ENCODE results near the gene PEMT.

PEMT gene

DNA sequence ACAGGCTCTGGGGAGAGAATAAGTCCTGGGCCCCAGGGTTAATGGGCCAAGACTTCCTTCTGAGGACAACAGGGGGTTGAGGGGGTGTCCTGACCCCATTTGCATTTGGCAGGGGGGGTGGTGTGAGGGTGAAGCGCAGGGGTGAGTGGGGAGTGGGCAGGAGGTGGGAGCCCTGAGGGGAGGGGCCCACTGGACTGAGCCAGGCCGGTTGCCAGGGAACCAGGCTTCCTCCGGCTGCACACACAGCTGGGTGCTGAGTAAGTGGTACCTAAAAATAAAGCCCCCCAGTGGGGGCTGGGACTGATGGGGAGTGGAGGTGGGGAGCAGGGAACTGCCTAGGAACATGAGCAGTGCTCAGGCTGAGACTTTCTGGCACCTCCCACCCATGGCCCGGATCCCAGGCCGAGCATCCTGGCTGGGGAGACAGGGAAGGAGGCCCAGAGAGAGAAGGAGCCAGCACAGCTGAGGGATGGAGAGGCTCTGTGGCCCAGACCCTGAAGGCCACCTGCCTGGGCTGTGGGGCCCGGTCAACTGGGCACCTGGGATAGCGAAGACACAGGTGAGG lies 87.9 kb downstream of the PEMT start:
- DNase-seq (ENCODE audit: low read depth in 2 of 2) = no peak

DNA sequence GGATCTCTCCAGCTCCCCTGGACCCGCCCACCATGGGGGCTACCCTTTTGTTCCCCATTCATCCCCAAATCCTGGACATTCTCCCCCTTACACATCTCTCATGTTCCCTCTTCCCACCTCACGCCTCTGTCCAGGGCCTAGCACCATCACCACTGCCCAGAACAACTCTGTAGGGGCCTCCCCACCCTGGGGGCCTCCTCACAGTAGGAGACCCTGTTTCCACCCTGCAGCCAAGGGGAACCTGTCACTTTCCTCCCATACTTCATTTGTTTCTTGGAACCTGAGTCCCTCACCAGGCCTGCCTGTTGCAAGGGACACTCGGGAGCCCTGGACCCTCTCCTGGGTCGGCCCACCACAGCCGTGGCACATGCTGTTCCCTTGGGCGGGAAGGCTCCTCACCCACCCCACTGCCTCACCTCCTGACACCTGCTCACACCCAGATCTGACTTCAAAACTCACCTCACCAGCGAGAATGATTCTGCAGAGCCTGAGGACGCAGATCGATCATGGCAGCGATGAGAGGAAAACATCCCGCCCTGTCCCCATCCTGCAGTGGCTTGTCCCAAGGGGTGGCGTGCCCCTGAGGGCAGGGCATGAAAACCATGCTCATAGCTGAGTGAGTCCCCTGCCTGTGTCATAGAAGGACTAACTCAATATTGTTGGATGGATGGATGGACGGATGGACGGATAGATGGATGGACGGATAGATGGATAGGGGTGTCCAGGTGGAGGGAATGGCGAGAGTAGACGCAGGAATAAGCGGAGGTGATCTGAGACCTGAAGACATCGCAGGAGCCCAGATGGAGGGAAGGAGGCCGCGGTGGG lies 88.6 kb downstream of the PEMT start:
- no peak for DNase-seq (ENCODE audit: low read depth in 2 of 2)

DNA sequence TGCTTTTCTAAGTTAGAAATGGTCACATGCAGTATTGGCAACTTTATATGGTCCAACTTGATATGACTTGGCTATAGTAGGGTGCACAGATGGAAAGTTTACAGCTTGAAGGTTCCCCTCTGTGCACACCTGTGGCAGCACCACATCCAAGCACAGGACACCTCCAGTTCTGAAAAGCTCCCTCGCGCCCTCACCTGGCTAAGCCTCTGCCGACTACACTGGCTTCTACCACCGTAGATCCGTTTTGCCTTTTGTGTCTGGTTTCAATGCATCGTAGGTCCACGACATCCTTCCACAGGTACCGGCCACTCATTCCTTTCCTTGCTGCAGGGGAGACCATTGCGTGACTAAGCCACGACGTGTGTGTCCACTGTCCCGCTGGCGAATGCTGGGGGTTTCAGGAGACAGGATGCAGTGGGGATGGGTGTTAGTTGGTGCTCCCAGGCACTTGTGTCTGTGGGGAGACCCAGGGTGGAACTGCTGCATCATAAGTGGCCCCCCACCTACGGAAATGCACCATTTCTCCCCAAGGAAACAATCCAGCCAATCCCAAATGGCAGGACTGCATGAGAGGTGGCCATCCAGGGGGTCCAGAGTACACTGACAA lies 90.4 kb downstream of the PEMT start:
- DNase-seq (ENCODE audit: low read depth in 2 of 2) = no peak

DNA sequence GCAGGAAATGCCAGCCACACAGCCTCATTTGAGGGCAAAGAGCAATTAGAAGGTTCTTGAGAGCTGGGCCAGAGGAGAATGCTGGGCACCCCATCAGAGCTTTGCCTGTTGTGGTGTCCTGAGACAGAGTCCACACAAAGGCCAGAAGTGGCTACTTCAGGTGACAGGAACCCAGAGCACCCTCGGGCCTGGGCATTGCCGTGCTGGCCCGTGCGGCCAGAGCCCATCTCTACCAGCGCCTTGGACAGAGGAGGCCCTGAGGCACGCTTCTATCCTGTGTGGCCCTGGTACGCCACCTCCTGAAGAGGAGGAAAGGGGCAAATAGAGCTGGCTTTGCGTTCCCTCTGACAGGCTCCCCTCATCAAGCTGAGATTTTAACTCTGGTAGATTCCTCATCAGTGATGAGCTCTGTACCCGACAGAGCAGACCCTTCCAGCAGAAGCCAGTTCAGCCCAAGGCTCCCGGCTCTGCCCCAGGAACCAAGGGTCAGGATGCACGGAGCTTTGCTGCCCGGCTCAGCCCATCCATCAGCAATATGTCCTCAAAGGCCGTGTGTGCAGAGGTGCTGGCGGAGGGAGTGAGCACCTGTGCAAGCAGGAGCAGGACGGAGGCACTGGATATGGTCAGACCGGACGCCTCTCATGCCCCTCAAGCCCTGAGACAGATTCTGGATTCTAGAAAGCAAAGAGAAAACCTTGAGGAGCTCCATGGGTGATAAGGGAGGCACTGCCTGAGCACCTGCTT lies 91.9 kb downstream of the PEMT start:
- no peak for DNase-seq (ENCODE audit: low read depth in 2 of 2)

DNA sequence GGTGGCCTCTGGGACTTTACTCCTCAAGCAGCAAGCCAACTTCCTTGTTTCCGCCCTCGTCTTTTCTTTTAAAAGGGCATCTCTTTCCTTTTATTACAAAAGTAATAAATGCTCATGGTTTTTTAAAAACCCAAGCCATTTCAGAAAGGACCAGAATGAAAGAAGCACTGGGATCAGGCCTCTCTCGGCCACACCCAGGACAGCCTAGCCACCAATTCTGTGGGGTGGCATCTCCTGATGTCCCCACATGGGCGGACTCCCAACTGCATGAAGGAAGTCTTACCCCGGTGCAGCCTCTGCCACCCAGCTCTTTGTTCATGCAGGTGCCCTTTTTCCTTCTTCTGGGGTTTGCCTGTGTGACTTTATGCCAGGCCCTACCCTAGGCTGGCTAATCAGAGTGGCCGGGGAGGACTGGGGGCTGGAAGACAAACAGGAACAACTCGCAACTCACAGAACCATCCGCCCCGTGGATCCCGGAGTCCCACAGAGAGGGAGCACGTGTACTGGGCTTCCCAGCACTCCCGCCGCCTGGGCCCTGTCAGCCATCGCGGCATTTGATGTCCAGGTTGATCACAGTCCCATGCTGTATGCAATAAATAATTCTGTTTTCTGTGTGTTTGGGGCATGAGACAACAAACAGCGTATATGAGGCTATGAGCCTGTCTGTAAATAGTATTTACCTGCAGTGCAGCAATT lies 92.8 kb downstream of the PEMT start:
- no peak for DNase-seq (ENCODE audit: low read depth in 2 of 2)

DNA sequence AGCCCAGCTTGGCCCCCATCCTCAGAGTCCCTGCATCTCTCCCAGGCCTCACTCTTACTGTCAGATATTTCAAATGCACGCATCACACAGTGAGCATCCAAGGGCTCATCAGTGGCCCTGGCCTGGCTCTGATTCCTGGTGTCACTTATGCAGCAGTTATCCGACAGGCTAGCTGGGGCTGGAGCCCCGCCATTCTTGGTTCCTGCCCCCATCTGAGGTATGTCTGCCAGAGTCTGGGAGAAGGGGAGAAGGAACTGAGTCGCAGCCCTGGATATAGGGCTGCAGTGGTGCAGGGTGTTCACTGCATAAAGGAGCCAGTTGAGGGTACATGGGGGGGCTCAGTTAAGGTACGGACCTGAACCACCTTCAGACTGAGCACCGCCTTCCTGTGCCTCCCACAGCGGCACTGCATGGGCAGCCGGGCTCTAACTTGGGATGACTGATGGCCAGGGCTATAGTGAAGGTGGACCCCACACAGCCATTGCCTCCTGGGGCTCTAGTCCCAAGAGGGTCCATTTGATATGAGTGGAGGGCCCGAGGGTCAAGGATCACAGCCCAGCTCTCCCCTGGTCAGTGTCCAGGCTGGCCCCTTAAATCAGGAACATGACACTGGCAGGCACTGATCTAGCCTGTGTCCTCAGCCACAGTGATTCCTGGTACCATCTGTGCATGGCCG lies 93.5 kb downstream of the PEMT start:
- no peak for DNase-seq (ENCODE audit: low read depth in 2 of 2)

DNA sequence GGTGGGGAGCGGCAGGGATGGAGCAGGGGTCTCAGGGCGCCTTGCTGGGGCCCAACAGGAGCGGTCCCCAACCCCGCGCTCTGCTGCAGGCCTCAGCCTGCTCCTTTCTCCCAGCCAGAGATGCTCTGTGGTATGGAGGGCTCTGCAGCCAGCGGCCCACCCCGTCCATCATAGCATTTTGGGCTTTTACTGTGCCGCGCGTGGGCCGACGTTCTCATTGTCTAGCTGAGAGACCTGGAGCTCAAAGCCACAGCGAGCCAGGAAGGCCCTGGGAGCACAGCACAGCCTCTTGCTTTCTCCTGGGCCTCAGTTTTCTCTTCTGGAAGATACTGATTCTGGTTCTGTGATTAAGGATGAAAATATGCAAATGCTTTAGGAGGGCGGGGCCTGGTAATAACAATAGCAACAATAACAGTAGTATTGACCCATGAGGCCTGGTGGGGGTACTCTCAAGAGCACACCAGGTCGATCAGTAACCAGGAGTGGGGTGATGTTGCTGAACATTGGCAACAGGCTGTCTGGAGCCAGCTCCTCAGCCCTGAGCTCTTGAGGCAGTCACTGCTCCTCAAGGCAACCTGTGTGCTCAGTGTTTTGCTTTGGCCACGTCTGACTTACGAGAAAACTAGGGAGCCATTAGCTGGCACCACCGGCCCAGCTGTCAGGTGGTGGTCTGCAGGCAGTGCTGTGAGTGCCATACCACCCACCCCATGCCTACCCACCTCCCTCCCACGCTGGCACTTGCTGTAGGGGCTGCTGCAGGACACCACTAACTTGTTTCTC lies 94.3 kb downstream of the PEMT start:
- DNase-seq (ENCODE audit: low read depth in 2 of 2) = no peak

DNA sequence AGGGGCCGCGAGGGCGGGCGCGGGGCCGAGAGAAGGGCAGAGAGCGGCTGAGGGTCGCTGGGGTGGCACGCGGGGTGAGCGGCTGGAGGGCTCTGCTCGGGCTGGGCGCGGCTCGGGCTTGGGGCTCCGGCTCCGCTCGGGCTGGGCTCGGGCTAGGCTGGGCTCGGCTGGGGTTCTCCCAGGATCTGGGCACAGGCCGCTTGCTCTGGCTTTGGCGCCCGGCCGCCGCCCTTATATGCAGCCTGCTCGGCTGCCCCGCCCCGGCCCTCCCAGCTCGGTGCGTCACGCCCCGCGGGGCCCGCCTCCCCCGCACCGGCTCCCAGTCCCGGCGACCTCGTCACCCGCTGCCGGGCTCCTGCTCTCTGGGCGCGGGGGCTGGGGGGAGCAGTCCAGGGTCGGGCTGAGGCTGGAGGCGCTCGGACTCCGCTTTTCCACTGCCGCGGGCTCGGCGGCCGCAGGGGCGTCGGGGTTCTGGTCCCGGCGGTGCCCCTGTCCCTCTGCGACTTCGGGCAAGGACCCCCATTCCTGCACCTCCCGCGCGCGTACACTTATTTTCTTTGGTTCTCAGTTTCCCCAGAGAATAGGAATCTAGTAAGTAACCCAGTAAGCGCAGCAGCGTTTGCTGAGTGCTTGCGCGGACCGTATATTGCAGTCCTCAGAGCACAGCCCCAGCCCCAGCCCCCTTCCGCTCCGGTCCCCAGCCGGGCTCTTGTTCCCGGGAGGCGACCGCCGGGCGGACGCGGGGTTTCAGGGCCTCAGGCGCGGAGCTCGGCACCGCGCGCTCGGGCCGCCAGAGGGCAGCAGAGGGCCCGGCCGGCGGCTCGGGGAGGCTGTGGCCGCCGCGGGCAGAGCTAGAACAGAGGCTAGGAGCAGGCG lies 95.1 kb downstream of the PEMT start, which contains the start of gene RASD1:
RASD1 (minus strand) TSS at position 207 of the 876 bp plus-strand sequence. CDS start 214 bp downstream, outside the sequence.
- DNase-seq (ENCODE audit: low read depth in 2 of 2) = peak; percentile 56 to 80

DNA sequence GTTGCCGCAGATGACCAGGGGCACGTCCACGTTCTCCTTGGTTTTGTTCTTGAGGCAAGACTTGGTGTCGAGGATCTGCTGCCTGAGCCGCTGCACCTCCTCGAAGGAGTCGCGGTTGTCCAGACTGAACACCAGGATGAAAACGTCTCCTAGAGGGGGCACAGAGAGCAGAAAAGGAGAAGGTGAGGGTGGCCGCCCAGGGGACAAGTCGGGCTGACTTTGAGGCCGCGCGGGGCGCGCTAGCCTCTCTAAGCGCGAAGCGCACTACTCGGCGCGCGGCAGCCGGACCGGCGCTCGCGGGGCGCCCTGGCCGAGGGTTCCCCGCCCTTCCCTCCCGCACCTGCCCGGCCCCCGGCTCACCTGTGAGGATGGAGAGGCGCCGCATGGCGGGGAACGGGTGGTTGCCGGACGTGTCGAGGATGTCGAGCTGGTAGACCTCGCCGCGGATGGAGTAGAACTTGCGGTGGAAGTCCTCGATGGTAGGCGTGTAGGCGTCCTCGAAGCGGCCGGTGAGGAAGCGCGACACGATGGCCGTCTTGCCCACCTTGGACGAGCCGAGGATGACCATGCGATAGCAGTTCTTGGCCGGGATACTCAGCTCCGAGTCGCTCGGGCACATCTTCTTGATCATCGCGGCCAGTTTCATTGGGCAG lies 95.8 kb downstream of the PEMT start:
- no peak for DNase-seq (ENCODE audit: low read depth in 2 of 2)

DNA sequence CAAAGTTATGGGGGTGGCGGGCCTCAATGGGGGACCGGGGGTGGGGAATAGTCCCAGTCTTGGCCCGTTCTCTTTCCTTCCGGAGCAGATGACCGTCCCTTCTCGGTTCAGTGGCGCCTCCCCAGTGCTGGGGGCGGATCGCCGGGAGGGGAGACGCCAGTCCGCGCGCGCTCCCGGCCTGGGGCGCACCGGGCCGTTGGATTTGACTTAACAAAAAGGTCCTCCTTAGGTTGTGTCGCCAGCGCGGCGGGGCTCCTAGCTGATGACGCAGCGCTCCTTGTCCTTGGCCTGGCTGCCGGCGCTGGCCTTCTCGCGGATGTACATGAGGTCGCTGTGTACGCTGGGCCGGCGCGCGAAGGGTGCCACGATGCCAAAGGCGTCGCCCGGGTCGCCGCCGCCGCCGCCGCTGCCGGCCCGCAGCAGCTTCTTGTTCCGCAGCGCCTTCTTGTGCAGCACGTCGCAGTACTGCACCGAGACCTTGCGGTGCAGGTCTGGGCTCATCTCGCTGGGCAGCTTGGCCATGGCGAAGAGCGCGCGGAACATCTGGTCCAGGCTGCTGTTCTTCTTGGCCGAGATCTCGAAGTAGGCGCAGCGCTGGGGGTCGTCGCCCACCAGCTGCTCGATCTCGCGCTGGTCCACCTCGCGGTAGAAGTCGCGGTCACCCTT lies 96.5 kb downstream of the PEMT start:
- no peak for DNase-seq (ENCODE audit: low read depth in 2 of 2)

DNA sequence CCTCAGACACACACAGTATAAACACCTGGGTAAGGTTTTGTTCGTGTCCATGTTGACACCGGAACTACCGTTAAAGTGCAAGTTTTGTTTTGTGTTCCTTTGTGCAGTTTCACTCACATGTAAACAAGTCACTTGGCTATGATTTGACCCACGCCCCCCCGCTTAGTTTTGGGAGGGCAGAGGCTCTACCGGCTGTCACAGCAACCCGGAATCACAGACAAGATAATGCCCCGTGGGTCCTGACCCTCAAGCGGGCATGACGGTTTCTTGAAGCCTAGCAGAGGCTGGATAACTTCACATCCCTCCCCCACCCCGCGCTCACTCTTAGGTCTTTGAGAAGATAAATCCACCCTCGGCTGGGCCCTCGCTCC lies 97.0 kb downstream of the PEMT start:
- DNase-seq (ENCODE audit: low read depth in 2 of 2) = no peak

DNA sequence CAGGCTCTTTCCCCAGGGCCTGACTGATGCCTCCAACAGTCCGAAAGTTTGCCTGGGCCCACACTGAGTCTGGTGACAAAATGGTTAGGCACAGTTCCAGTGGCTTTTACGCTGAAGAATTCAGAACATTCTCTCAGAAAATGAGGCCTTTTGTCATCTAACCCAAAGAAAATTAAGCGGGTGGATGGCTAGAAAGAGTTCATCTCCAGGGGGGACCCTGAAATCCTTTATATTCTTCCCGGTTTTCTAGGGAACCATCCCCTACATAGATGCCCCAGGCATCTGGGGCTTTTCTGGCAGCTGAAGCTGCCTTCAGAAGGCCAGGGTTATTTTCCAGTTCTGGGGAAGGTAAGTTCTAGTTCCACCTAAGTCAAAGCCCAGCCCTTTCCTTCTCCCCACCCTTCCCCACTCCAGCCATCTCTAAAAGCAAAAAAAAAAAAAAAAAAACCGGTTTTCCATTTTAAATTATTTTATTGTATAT lies 97.5 kb downstream of the PEMT start:
- DNase-seq (ENCODE audit: low read depth in 2 of 2) = no peak

DNA sequence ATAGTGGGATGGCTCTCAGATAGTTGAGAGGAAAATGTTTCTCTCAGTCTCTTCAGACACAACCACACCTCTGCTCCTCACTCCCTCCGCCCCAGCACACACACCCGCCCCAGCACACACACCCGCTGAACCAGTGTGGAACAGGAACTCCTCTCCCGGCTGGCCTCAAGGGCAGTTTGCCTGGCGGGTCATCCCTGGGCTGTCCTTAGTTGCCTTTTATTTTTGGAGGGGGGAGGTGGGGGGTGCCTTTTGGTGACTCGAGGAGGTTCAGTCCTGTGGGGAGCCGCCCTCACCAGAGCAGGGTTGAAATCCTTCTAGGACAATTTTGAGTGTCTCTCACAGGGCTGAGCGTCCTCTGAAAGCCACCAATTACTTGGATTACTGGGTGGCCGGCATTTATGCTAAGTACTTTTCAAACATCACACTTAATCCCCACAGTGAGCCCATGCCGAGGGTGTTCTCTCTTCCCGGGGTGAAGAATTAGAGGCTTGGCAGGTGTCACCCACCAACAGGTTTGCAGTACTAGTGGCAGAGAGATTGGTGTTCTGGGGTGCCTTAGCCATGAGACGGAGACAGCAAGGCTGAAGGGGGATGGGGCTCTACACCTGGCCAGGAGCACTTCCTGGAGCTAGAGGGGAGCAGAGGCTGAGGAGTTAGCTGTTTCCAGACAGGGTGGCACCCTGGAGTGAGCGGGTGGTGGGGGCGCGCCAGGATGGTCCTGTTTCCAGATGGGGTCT lies 98.1 kb downstream of the PEMT start:
- no peak for DNase-seq (ENCODE audit: low read depth in 2 of 2)

DNA sequence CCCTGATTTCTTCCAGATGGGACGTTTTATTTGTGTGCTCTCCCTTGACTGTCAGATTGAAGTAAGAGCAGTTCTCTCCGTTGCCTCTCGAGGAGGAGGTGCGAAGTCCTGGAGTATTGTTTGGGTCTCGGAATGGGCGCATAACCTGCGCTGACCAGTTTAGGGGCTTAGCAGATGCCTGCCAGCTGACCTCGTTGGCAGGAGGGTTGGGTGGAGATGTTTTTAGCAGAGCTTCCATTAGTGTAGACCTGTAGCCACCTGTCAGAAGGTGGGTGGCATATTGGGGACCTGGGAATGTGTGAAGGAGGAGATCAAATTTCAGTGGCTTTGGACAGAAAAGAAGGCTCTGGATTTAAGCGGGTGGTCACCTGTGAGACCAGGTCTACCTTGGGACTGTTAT lies 98.9 kb downstream of the PEMT start:
- no peak for DNase-seq (ENCODE audit: low read depth in 2 of 2)

DNA sequence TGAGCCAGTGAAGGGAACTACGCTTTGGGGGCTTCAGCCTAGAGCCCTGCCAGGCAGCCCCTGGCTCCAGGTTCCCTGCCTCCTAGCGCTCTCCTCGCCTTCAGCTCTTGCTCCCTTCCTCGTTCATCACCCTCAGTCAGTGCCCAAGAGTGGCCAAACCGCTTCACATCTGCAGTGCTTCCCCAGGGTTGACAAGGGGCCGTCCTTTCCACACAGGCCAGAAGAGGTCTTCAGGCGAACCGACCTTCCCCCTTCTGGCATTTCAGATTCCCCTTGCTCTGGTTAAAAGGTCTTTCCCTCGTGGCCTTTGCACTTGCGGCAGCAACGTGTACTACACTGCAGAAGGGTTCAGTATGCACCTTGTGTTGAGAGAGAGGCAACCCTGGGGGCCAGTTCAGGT lies 99.4 kb downstream of the PEMT start:
- no peak for DNase-seq (ENCODE audit: low read depth in 2 of 2)

DNA sequence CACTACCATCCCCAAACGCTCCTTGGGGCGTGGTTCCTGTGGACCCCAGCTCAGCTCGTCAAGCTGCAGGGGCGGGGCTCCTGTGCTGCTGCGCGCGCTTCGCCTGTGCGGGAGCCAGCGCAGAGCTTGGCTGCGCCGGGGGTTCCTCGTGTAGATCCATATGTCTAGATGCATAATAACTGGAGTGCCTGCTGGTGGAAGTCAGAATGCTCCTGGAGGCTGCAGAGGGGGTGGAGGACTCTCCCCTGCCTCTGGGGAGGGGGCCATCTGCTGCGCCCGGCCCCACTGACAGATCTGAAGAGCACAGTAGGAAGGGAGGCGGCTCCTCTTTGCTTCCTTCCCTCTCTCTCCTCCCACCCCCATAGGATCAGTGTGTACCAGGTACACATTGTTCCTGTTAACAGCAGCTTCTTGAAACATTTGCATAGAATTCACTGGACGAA lies 99.9 kb downstream of the PEMT start:
- DNase-seq (ENCODE audit: low read depth in 2 of 2) = no peak

DNA sequence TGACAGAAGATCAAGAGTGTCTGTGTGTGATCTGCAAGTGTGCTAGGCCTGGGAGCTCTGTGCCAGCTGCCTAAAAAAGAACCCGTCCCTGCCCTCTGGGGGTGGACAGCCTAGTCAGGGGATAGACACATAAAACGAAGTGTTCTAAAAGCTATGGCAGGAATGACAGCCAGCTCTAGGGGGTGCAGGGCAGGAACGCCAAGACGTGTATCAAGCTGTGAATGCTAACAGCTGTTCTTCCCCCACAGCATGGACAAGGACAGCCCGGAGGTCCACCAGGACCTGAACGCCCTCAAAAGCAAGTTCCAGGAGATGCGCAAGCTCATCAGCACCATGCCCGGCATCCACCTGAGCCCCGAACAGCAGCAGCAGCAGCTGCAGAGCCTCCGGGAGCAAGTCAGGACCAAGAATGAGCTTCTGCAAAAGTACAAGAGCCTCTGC lies 100.5 kb downstream of the PEMT start:
- DNase-seq (ENCODE audit: low read depth in 2 of 2) = no peak
